Caco-2 (cell line): ENCODE measurements around the gene SIX3. TPM values are rescaled to one million over a fixed set of nuclear protein-coding genes. Genes with fewer than 3 reads are reported as not detected.
A peak's percentile ranks its signal among the peaks of the same experiment; 100 is the strongest.

Experiments
- BruUV-seq: library from RNA; stranded (reverse); fragments of 400-500 nt; replicated peaks from 2 replicates; lab custom pipeline; 2021; lab: Mats Ljungman, UMichigan
- CTCF ChIA-PET: fragments of 300-600 bp; sonication (Branson Sonifier 250); formaldehyde crosslinking; loops from one replicate; lab custom pipeline; 2022; ENCODE audit warnings: antibody characterized with exemption; lab: Charles Lee
- POLR2A ChIA-PET: fragments of 300-600 bp; sonication (Branson Sonifier 250); formaldehyde crosslinking; loops from one replicate; lab custom pipeline; 2022; ENCODE audit warnings: antibody characterized with exemption; lab: Charles Lee
- DNase-seq, 2 experiments: peaks; one replicate each; pipeline versions ENCODE4 v3.0.0 to v3.0.0-alpha.2; 2020 to 2022
- H3K27me3 ChIP-seq: replicated peaks from 2 replicates; pipeline ENCODE4 v1.6.0; 2011; ENCODE audit warnings: low read length; ENCODE audit not compliant: control insufficient read depth, insufficient read depth
- H3K36me3 ChIP-seq: 2 replicates; pipeline ENCODE4 v1.5.1; 2011; ENCODE audit warnings: low read length; ENCODE audit not compliant: control insufficient read depth, insufficient read depth
- H3K4me1 ChIP-seq: fragments of 250-450 bp; sonication (Bioruptor Pico); 2 replicates; pipeline ENCODE4 v1.5.1; 2020; ENCODE audit warnings: mild to moderate bottlenecking
- H3K4me3 ChIP-seq: 2 replicates; pipeline ENCODE4 v1.5.1; 2011; ENCODE audit warnings: low read depth, mild to moderate bottlenecking, control low read depth, low read length
- H3K9me3 ChIP-seq: fragments of 250-450 bp; sonication (Bioruptor Pico); 2 replicates; pipeline ENCODE4 v1.5.1; 2020; ENCODE audit warnings: mild to moderate bottlenecking, moderate library complexity
- H3K27ac Mint-ChIP-seq: one replicate; pipeline ENCODE4 v1.8.0; 2022; ENCODE audit warnings: mixed read lengths; ENCODE audit not compliant: unreplicated experiment
- H3K27me3 Mint-ChIP-seq: one replicate; pipeline ENCODE4 v1.8.0; 2022; ENCODE audit warnings: mixed read lengths; ENCODE audit not compliant: insufficient read depth, unreplicated experiment
- H3K36me3 Mint-ChIP-seq: one replicate; pipeline ENCODE4 v1.8.0; 2022; ENCODE audit warnings: mild to moderate bottlenecking, mixed read lengths; ENCODE audit not compliant: insufficient read depth, unreplicated experiment
- H3K4me1 Mint-ChIP-seq: one replicate; pipeline ENCODE4 v1.8.0; 2022; ENCODE audit warnings: low read depth, mixed read lengths; ENCODE audit not compliant: unreplicated experiment
- H3K4me3 Mint-ChIP-seq: one replicate; pipeline ENCODE4 v1.8.0; 2022; ENCODE audit warnings: mild to moderate bottlenecking, moderate library complexity, mixed read lengths; ENCODE audit not compliant: unreplicated experiment
- H3K9me3 Mint-ChIP-seq: one replicate; pipeline ENCODE4 v1.8.0; 2022; ENCODE audit warnings: mixed read lengths; ENCODE audit not compliant: unreplicated experiment
- intact Hi-C: fragments of 100-400 bp; cut with micrococcal nuclease; formaldehyde crosslinking; loops from one replicate; pipeline ENCODE4 v1.10.0; 2022; ENCODE audit not compliant: unreplicated experiment
- total RNA-seq: library from RNA; stranded (reverse); gene quantifications from 2 replicates; pipeline ENCODE4 v1.2.3, GENCODE V29; 2022
- TF ChIP-seq, protein P1 (sequence below), 2 experiments: fragments of 200-600 bp in 1 of 2; IDR thresholded peaks; 1 replicate in 1 of 2; 2 replicates in 1 of 2; pipeline versions ENCODE4 v1.5.1 to v1.8.0; 2011 to 2022; ENCODE audit warnings: antibody characterized with exemption in 1 of 2, control low read depth in 1 of 2, inconsistent platforms in 1 of 2, low read depth in 1 of 2, low read length in 1 of 2, mild to moderate bottlenecking in 1 of 2, moderate library complexity in 1 of 2; ENCODE audit not compliant: insufficient read depth in 1 of 2, severe bottlenecking in 1 of 2, unreplicated experiment in 1 of 2

Gene SIX3
- total RNA-seq, 1 experiment from 2014 or later = not detected

DNA sequence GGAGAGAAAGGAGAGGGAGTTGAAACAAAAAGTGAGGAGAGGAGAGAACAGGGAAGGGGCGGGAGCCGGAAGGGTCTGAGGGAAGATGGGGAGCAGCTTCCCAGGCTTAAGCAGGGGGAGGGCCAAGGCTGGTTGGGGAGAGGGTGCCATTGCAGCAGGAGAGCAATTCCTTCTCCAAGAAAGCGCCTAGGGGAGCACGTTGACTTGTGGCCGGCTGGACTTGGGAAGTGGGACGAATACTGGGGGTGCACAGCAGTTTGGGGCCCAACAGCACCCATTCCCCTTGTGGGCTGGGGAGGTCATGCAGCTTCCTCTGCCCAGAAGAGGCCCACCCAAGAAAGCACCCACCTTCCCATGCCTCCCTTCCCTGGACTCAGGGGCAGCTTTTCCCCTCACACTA, 9.6 kb downstream of the SIX3 start:
- H3K36me3 ChIP-seq = no peaks in the 10 kb centered on the region
- ChIA-PET POLR2A (no interaction called here), CTCF (interaction anchor here (1.5 kb wide), 1 partner anchor 471 kb away, joined by 3 read pairs; no protein-coding TSS in a partner anchor)
- H3K27me3 ChIP-seq = no peaks in the 10 kb centered on the region; the same call in 1 of the 2 replicates
- H3K9me3 Mint-ChIP-seq = no peaks in the 10 kb centered on the region
- H3K4me1 Mint-ChIP-seq = peaks cover 5% of the 10 kb centered on the region
- no peak overlapping the region for H3K4me3 ChIP-seq
- H3K27me3 Mint-ChIP-seq = peaks cover 2% of the 10 kb centered on the region
- H3K36me3 Mint-ChIP-seq = no peaks in the 10 kb centered on the region
- H3K9me3 ChIP-seq = no peaks in the 10 kb centered on the region
- intact Hi-C loops = no loop called here
- no peaks in the 10 kb centered on the region for H3K4me1 ChIP-seq
- no peak overlapping the region for H3K4me3 Mint-ChIP-seq
- BruUV-seq = no TSS peak
- DNase-seq = no peak
- TF ChIP-seq, protein P1, sequence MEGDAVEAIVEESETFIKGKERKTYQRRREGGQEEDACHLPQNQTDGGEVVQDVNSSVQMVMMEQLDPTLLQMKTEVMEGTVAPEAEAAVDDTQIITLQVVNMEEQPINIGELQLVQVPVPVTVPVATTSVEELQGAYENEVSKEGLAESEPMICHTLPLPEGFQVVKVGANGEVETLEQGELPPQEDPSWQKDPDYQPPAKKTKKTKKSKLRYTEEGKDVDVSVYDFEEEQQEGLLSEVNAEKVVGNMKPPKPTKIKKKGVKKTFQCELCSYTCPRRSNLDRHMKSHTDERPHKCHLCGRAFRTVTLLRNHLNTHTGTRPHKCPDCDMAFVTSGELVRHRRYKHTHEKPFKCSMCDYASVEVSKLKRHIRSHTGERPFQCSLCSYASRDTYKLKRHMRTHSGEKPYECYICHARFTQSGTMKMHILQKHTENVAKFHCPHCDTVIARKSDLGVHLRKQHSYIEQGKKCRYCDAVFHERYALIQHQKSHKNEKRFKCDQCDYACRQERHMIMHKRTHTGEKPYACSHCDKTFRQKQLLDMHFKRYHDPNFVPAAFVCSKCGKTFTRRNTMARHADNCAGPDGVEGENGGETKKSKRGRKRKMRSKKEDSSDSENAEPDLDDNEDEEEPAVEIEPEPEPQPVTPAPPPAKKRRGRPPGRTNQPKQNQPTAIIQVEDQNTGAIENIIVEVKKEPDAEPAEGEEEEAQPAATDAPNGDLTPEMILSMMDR (IDR thresholded peaks at IDR 0.05; ENCODE audit: insufficient read depth in 1 of 2, low read depth in 1 of 2, low read length in 1 of 2, severe bottlenecking in 1 of 2, unreplicated experiment in 1 of 2) = no peak
- H3K27ac Mint-ChIP-seq = no peak overlapping the region

DNA sequence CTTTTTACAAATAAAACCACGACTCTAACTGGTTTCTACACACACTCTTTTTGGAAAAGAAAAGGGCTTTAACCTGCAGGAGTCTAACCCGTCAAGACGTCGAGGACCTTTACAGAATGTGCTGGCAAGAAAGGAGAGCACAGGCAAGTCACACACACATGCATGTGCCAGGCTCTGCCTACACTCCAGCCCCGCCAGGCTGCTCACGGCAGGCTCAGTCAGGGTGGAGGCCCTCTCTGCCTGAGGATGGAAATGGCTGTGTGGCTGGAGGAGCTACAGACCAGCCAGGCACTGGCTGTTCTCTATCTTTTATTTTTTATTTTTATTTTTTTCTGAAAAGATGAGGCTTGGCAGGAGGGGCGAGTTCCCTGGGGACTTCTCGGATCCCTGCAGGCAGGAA, 10.2 kb downstream of the SIX3 start:
- CTCF ChIA-PET = no interaction called here
- Histone ChIP-seq H3K27me3 (no peaks in the 10 kb centered on the region; the same call in 1 of the 2 replicates), H3K36me3 (no peaks in the 10 kb centered on the region), H3K4me3 (no peak overlapping the region), H3K9me3 (no peaks in the 10 kb centered on the region), H3K4me1 (no peaks in the 10 kb centered on the region)
- peaks cover 5% of the 10 kb centered on the region for H3K4me1 Mint-ChIP-seq
- TF ChIP-seq, protein P1 (IDR thresholded peaks at IDR 0.05; ENCODE audit: insufficient read depth in 1 of 2, low read depth in 1 of 2, low read length in 1 of 2, severe bottlenecking in 1 of 2, unreplicated experiment in 1 of 2) = no peak
- intact Hi-C loops = no loop called here
- H3K36me3 Mint-ChIP-seq = no peaks in the 10 kb centered on the region
- no peaks in the 10 kb centered on the region for H3K9me3 Mint-ChIP-seq
- DNase-seq = no peak
- POLR2A ChIA-PET = no interaction called here
- no peak overlapping the region for H3K27ac Mint-ChIP-seq
- peaks cover 2% of the 10 kb centered on the region for H3K27me3 Mint-ChIP-seq
- H3K4me3 Mint-ChIP-seq = no peak overlapping the region
- BruUV-seq = no TSS peak

DNA sequence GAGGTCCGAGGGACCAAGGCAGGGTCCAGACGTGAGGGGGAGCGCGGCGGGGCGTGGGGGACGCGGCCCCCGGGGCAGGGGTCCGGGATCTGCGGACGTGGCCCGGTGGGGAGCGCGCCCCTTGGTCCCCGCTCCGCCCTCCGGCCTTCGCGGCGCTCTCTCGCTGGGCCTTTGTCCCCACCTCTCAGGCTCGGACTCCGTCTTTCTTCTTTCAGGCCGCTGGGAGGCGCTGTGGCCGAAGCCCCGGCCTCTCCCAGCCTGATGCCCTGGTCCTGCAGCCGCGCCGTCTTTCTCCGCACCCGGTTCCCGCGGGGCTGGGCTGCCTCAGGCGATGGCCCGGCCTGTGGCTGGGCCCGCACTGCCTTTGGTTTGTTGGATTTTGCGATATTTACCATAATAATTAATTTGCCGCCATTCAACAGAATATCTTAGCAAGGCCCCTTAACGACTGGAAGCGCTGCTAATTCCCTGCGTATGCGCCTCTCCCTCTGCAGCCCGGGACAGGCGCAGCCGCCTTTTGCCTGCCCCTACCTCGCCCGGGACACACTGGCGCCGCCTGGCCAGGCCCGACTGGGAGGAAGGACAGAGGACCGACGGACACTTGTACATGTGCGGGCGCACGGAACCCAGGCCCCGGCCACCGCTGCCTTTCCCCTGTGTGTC, 10.8 kb downstream of the SIX3 start:
- POLR2A ChIA-PET = no interaction called here
- Histone ChIP-seq H3K27me3 (no peaks in the 10 kb centered on the region; the same call in 1 of the 2 replicates), H3K36me3 (no peaks in the 10 kb centered on the region), H3K9me3 (no peaks in the 10 kb centered on the region), H3K4me3 (peak overlapping the region; percentile 19), H3K4me1 (no peaks in the 10 kb centered on the region)
- H3K9me3 Mint-ChIP-seq = no peaks in the 10 kb centered on the region
- no peaks in the 10 kb centered on the region for H3K36me3 Mint-ChIP-seq
- CTCF ChIA-PET = interaction anchor here (0.9 kb wide), 1 partner anchor 473 kb away, joined by 3 read pairs; no protein-coding TSS in a partner anchor
- intact Hi-C loops = no loop called here
- peak overlapping the region; percentile 40 for H3K4me3 Mint-ChIP-seq
- H3K27me3 Mint-ChIP-seq = peaks cover 5% of the 10 kb centered on the region
- DNase-seq = peak in 1 of 2 experiments; percentile 71
- BruUV-seq = no TSS peak
- H3K27ac Mint-ChIP-seq = no peak overlapping the region
- peaks cover 5% of the 10 kb centered on the region for H3K4me1 Mint-ChIP-seq
- TF ChIP-seq, protein P1 (IDR thresholded peaks at IDR 0.05; ENCODE audit: insufficient read depth in 1 of 2, low read depth in 1 of 2, low read length in 1 of 2, severe bottlenecking in 1 of 2, unreplicated experiment in 1 of 2) = peak; percentile 50 to 71
